ENCODE results near the gene MT1F. TPM values are rescaled to one million over a fixed set of nuclear protein-coding genes. Genes with fewer than 3 reads are reported as not detected.

The MT1F gene
- total and polyA plus RNA-seq, 9 of the 15 experiments (the other 6 are each of a cell fraction or from before 2014, with no cell fraction given): 0.18 to 0.68 (median 0.29) TPM; not detected in 5

DNA sequence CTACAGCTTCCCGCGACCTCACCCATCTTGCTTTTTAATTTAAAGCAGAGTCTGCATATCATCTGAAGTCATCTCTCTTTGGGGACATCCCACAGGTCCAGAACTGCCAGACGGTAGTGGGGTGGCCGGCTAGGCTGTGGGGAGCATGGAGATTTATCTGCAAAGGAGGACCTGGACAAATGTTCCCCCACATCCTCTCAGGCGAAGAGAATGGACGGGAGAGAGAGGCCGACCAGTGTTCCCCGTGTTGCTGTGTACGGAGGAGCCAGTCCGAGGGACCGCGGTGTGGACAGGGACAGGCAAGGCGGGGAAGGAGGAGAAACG is 26.0 kb upstream of the MT1F start:
- H3K4me3 ChIP-seq: no peak overlapping the region
- H3K4me2 ChIP-seq (ENCODE audit: insufficient read depth, low read length): no peak overlapping the region
- DNase-seq (ENCODE audit: extremely low read depth in 1 of 4, low spot score in 3 of 4) (no peak), FAIRE-seq (no peak), ATAC-seq (no peak)
- no peaks in the 10 kb centered on the region for H3K79me2 ChIP-seq (ENCODE audit: control insufficient read depth, insufficient read depth, low read length)
- no peak for TF ChIP-seq POLR2G (IDR thresholded peaks at IDR 0.05; ENCODE audit: low read depth, low read length)
- no peak for TF ChIP-seq CHAMP1 (IDR thresholded peaks at IDR 0.05)
- no peak for TF ChIP-seq ZC3H8 (IDR thresholded peaks at IDR 0.05)
- TF ChIP-seq, protein P1, sequence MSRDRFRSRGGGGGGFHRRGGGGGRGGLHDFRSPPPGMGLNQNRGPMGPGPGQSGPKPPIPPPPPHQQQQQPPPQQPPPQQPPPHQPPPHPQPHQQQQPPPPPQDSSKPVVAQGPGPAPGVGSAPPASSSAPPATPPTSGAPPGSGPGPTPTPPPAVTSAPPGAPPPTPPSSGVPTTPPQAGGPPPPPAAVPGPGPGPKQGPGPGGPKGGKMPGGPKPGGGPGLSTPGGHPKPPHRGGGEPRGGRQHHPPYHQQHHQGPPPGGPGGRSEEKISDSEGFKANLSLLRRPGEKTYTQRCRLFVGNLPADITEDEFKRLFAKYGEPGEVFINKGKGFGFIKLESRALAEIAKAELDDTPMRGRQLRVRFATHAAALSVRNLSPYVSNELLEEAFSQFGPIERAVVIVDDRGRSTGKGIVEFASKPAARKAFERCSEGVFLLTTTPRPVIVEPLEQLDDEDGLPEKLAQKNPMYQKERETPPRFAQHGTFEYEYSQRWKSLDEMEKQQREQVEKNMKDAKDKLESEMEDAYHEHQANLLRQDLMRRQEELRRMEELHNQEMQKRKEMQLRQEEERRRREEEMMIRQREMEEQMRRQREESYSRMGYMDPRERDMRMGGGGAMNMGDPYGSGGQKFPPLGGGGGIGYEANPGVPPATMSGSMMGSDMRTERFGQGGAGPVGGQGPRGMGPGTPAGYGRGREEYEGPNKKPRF (IDR thresholded peaks at IDR 0.05; ENCODE audit: low read depth, low read length): no peak
- no peak for TF ChIP-seq BDP1 (IDR thresholded peaks at IDR 0.05; ENCODE audit: insufficient read depth, insufficient read length)
- no peak for TF ChIP-seq TCF3 (CRISPR knock-in tag; IDR thresholded peaks at IDR 0.05)
- TF ChIP-seq ZNF644 (tag; IDR thresholded peaks at IDR 0.05; ENCODE audit: low read depth): no peak
- no peak for TF ChIP-seq USF2 (CRISPR knock-in tag; IDR thresholded peaks at IDR 0.05)
- no peak for TF ChIP-seq GTF2F1 (IDR thresholded peaks at IDR 0.05; ENCODE audit: low read depth, low read length)
- TF ChIP-seq TCFL5 (CRISPR knock-in tag; conservative IDR thresholded peaks at IDR 0.05): no peak
- CTCF ChIA-PET (ENCODE audit: low intra/inter-chr PET ratio): no interaction called here
- H3K27me3 ChIP-seq (ENCODE audit: control insufficient read depth in 2 of 2, insufficient read depth in 2 of 2, low read length in 2 of 2): peaks cover 36 to 70% of the 10 kb centered on the region in 2 experiments; a peak in 4 of 5 replicates
- in situ Hi-C loops (cut with MboI): no loop called here
- no TSS peak for BruUV-seq (replicated peaks)
- H2AFZ ChIP-seq (ENCODE audit: low read depth, low read length): no peak overlapping the region
- no peak overlapping the region for H3K27ac ChIP-seq (ENCODE audit: extremely low read depth, low read depth, low read length)
- H3K9ac ChIP-seq (ENCODE audit: insufficient read depth in 1 of 2, low read depth in 2 of 2, low read length in 2 of 2): no peak overlapping the region
- no peaks in the 10 kb centered on the region for H3K9me3 ChIP-seq (replicated peaks; ENCODE audit: control insufficient read depth, insufficient read depth, low read depth, low read length)
- 7% methylated on average over 7 of the region's 14 CpGs for WGBS (ENCODE audit: insufficient coverage, low coverage, missing lambda C conversion rate)
- H3K36me3 ChIP-seq (ENCODE audit: control insufficient read depth, insufficient read depth, low read length): no peaks in the 10 kb centered on the region
- POLR2A ChIA-PET: no interaction called here
- H4K20me1 ChIP-seq (replicated peaks; ENCODE audit: control insufficient read depth, insufficient read depth, low read length): 0 out of 2 replicates have a peak, but pooled peaks cover 3% of the 10 kb centered on the region
- peaks cover 0 to 15% of the 10 kb centered on the region in 2 experiments; a peak in 2 of 5 replicates for H3K4me1 ChIP-seq (replicated peaks in 1 of 2; ENCODE audit: control insufficient read depth in 2 of 2, insufficient read depth in 2 of 2, low read length in 2 of 2)
- no peaks in the 10 kb centered on the region for H3K9me1 ChIP-seq (ENCODE audit: control insufficient read depth, insufficient read depth, low read length)
- intact Hi-C loops (cut with micrococcal nuclease): no loop called here
